HAP-1 (cell line): ENCODE data around the gene RLF.
"Not testable (repeated sequence)": the region's sequence is repeated elsewhere in the genome, so short reads cannot be mapped to it uniquely, and the experiment has no call there.

Experiments
- DNase-seq, 2 experiments: peaks; one replicate each; pipeline ENCODE4 v3.0.0-alpha.2; 2016 to 2020; ENCODE audit warnings: low spot score in 2 of 2
- H3K27me3 ChIP-seq: fragments of 250-450 bp; sonication (Bioruptor Pico); 2 replicates; pipeline ENCODE4 v1.5.1; 2020; ENCODE audit warnings: low read depth, mild to moderate bottlenecking, moderate library complexity
- H3K36me3 ChIP-seq: fragments of 250-450 bp; sonication (Bioruptor Pico); replicated peaks from 2 replicates; pipeline ENCODE4 v1.5.1; 2020; ENCODE audit warnings: mild to moderate bottlenecking
- H3K4me1 ChIP-seq: fragments of 250-450 bp; sonication (Bioruptor Pico); 2 replicates; pipeline ENCODE4 v1.5.1; 2020; ENCODE audit warnings: mild to moderate bottlenecking
- H3K4me3 ChIP-seq: fragments of 250-450 bp; sonication (Bioruptor Pico); 2 replicates; pipeline ENCODE4 v1.5.1; 2020; ENCODE audit warnings: mild to moderate bottlenecking, moderate library complexity
- H3K9me3 ChIP-seq: fragments of 250-450 bp; sonication (Bioruptor Pico); 2 replicates; pipeline ENCODE4 v1.5.1; 2020; ENCODE audit warnings: mild to moderate bottlenecking, moderate library complexity
- in situ Hi-C: fragments of 300-500 bp; cut with MboI; formaldehyde crosslinking; loops from 3 replicates; pipeline ENCODE4 v1.14.3; 2020; ENCODE audit warnings: low sequenced_read_pairs, inconsistent platforms, mixed read lengths

RLF gene

GRCh38 chr1:40153073-40153770 is 8.0 kb upstream of the RLF start:
- H3K4me1 ChIP-seq = no peaks in the 10 kb centered on the region; the same call in 1 of the 2 replicates
- no peaks in the 10 kb centered on the region for H3K36me3 ChIP-seq
- no peaks in the 10 kb centered on the region for H3K9me3 ChIP-seq
- peaks cover under 1% of the 10 kb centered on the region; the same call in 1 of the 2 replicates for H3K27me3 ChIP-seq
- no peak overlapping the region for H3K4me3 ChIP-seq
- peak; percentile 34 to 57 for DNase-seq
- in situ Hi-C loops = no loop called here

GRCh38 chr1:40155135-40155534 is 6.1 kb upstream of the RLF start:
- no peaks in the 10 kb centered on the region for H3K9me3 ChIP-seq
- H3K36me3 ChIP-seq = no peaks in the 10 kb centered on the region
- no peaks in the 10 kb centered on the region; the same call in 1 of the 2 replicates for H3K4me1 ChIP-seq
- H3K27me3 ChIP-seq = no peaks in the 10 kb centered on the region; the same call in 1 of the 2 replicates
- in situ Hi-C loops = no loop called here
- no peak for DNase-seq
- H3K4me3 ChIP-seq = no peak overlapping the region

- H3K4me3 ChIP-seq = no peak overlapping the region
- H3K36me3 ChIP-seq = no peaks in the 10 kb centered on the region
- DNase-seq = no peak
- in situ Hi-C loops = no loop called here
- H3K4me1 ChIP-seq = peaks cover 3% of the 10 kb centered on the region; the same call in 1 of the 2 replicates
- H3K9me3 ChIP-seq = no peaks in the 10 kb centered on the region
- H3K27me3 ChIP-seq = no peaks in the 10 kb centered on the region; the same call in 1 of the 2 replicates
These were observed 5.3 kb upstream of the RLF start for GRCh38 chr1:40155910-40156309.

GRCh38 chr1:40160806-40161124 is 422 bp upstream of the RLF start:
- no peaks in the 10 kb centered on the region for H3K36me3 ChIP-seq
- in situ Hi-C loops = no loop called here
- peaks cover 21% of the 10 kb centered on the region for H3K4me1 ChIP-seq
- no peak for DNase-seq
- peak overlapping the region; percentile 87 for H3K4me3 ChIP-seq
- H3K9me3 ChIP-seq = no peaks in the 10 kb centered on the region
- no peaks in the 10 kb centered on the region for H3K27me3 ChIP-seq

GRCh38 chr1:40161888-40162397 is 756 bp downstream of the RLF start:
- H3K9me3 ChIP-seq = no peaks in the 10 kb centered on the region
- H3K4me1 ChIP-seq = peaks cover 21% of the 10 kb centered on the region
- H3K4me3 ChIP-seq = peak overlapping the region; percentile 87
- no peaks in the 10 kb centered on the region for H3K27me3 ChIP-seq
- no peaks in the 10 kb centered on the region for H3K36me3 ChIP-seq
- no peak for DNase-seq
- in situ Hi-C loops = no loop called here

GRCh38 chr1:40162753-40163441 is 1.7 kb downstream of the RLF start:
- Histone ChIP-seq H3K36me3 (no peaks in the 10 kb centered on the region), H3K4me3 (peak overlapping the region; percentile 87), H3K4me1 (peaks cover 21% of the 10 kb centered on the region), H3K27me3 (no peaks in the 10 kb centered on the region), H3K9me3 (no peaks in the 10 kb centered on the region)
- in situ Hi-C loops = no loop called here
- DNase-seq = peak in 1 of 2 experiments; percentile 13

GRCh38 chr1:40167317-40167716 is 6.1 kb downstream of the RLF start:
- in situ Hi-C loops = no loop called here
- no peaks in the 10 kb centered on the region for H3K27me3 ChIP-seq
- H3K4me1 ChIP-seq = peaks cover 16% of the 10 kb centered on the region

GRCh38 chr1:40171036-40171435 is 9.8 kb downstream of the RLF start:
- Histone ChIP-seq H3K9me3 (no peaks in the 10 kb centered on the region), H3K4me1 (no peaks in the 10 kb centered on the region), H3K4me3 (no peak overlapping the region), H3K36me3 (no peaks in the 10 kb centered on the region), H3K27me3 (no peaks in the 10 kb centered on the region)
- in situ Hi-C loops = no loop called here
- DNase-seq = no peak

More at GRCh38 chr1:40167317-40167716, 6.1 kb downstream of the RLF start:
- no peaks in the 10 kb centered on the region for H3K36me3 ChIP-seq
- no peaks in the 10 kb centered on the region for H3K9me3 ChIP-seq
- no peak overlapping the region for H3K4me3 ChIP-seq
- no peak for DNase-seq

GRCh38 chr1:40174788-40175187 is 13.6 kb downstream of the RLF start:
- Histone ChIP-seq H3K4me1 (no peaks in the 10 kb centered on the region), H3K27me3 (no peaks in the 10 kb centered on the region), H3K36me3 (no peaks in the 10 kb centered on the region), H3K9me3 (no peaks in the 10 kb centered on the region), H3K4me3 (no peak overlapping the region)
- DNase-seq = no peak
- in situ Hi-C loops = no loop called here

- DNase-seq, H3K4me3 ChIP-seq, H3K27me3 ChIP-seq, H3K4me1 ChIP-seq, H3K9me3 ChIP-seq, in situ Hi-C loops, H3K36me3 ChIP-seq: not testable (repeated sequence)
These were observed 15.8 kb downstream of the RLF start for GRCh38 chr1:40176989-40177388.

GRCh38 chr1:40178200-40178599 is 17.0 kb downstream of the RLF start:
- no peaks in the 10 kb centered on the region for H3K4me1 ChIP-seq
- no peaks in the 10 kb centered on the region for H3K9me3 ChIP-seq
- in situ Hi-C loops = no loop called here

GRCh38 chr1:40179496-40180089 is 18.4 kb downstream of the RLF start:
- no peak overlapping the region for H3K4me3 ChIP-seq
- no peaks in the 10 kb centered on the region for H3K9me3 ChIP-seq
- H3K27me3 ChIP-seq = no peaks in the 10 kb centered on the region
- in situ Hi-C loops = no loop called here
- DNase-seq = no peak
- no peaks in the 10 kb centered on the region for H3K36me3 ChIP-seq
- H3K4me1 ChIP-seq = no peaks in the 10 kb centered on the region

More at GRCh38 chr1:40178200-40178599, 17.0 kb downstream of the RLF start:
- no peak for DNase-seq
- H3K36me3 ChIP-seq = no peaks in the 10 kb centered on the region
- no peaks in the 10 kb centered on the region for H3K27me3 ChIP-seq
- no peak overlapping the region for H3K4me3 ChIP-seq

GRCh38 chr1:40183055-40183710 is 22.0 kb downstream of the RLF start:
- in situ Hi-C loops = no loop called here
- no peaks in the 10 kb centered on the region for H3K27me3 ChIP-seq
- H3K36me3 ChIP-seq = no peaks in the 10 kb centered on the region
- no peak overlapping the region for H3K4me3 ChIP-seq
- H3K9me3 ChIP-seq = no peaks in the 10 kb centered on the region
- DNase-seq = peak; percentile 29 to 37
- no peaks in the 10 kb centered on the region for H3K4me1 ChIP-seq
